SK-N-SH treated with all-trans-retinoic acid at 6 μM for 48 hours (cell line): Measurements from ENCODE around the gene ME2.

ENCODE experiments used
- ATAC-seq: fragments of 200-7000 bp; cut with Tn5 transposase; 3 replicates; pipeline ENCODE4 v1.9.1; 2020; ENCODE audit warnings: mild to moderate bottlenecking, moderate library complexity
- ARNTL ChIP-seq: fragments of 450-650 bp; formaldehyde crosslinking; IDR thresholded peaks from 2 replicates; pipeline ENCODE4 v1.5.0; 2020; ENCODE audit warnings: low read depth, mild to moderate bottlenecking, moderate library complexity, borderline replicate concordance
- BACH2 ChIP-seq: fragments of 250-450 bp; sonication (Bioruptor Pico); IDR thresholded peaks from 2 replicates; pipeline ENCODE4 v1.9.0; 2021; ENCODE audit warnings: mild to moderate bottlenecking, borderline replicate concordance
- CREB5 ChIP-seq: fragments of 250-450 bp; sonication (Bioruptor Pico); IDR thresholded peaks from 2 replicates; pipeline ENCODE4 v1.5.1; 2020; ENCODE audit warnings: low read depth, mild to moderate bottlenecking, moderate library complexity
- CSDC2 ChIP-seq: fragments of 250-450 bp; sonication (Bioruptor Pico); IDR thresholded peaks from 2 replicates; pipeline ENCODE4 v1.5.0; 2020; ENCODE audit warnings: mild to moderate bottlenecking, moderate library complexity
- ESRRG ChIP-seq: fragments of 250-450 bp; sonication (Bioruptor Pico); IDR thresholded peaks from 2 replicates; pipeline ENCODE4 v1.6.1; 2021; ENCODE audit warnings: mild to moderate bottlenecking
- ISL1 ChIP-seq: fragments of 250-450 bp; sonication (Bioruptor Pico); IDR thresholded peaks from 2 replicates; pipeline ENCODE4 v2.1.2; 2022; ENCODE audit warnings: mild to moderate bottlenecking, moderate library complexity
- OSR1 ChIP-seq: fragments of 250-450 bp; sonication (Bioruptor Pico); IDR thresholded peaks from 2 replicates; pipeline ENCODE4 v1.8.0; 2022; ENCODE audit warnings: moderate library complexity, mild to moderate bottlenecking, inconsistent platforms
- PPARA ChIP-seq: fragments of 250-450 bp; sonication (Bioruptor Pico); IDR thresholded peaks from 2 replicates; pipeline ENCODE4 v1.5.0; 2020; ENCODE audit warnings: mild to moderate bottlenecking, borderline replicate concordance
- RARB ChIP-seq: fragments of 250-450 bp; sonication (Bioruptor Pico); IDR thresholded peaks from 2 replicates; pipeline ENCODE4 v1.8.0; 2021; ENCODE audit warnings: mild to moderate bottlenecking, moderate library complexity
- SNAI2 ChIP-seq: fragments of 250-450 bp; sonication (Bioruptor Pico); IDR thresholded peaks from 2 replicates; pipeline ENCODE4 v1.5.0; 2020; ENCODE audit warnings: mild to moderate bottlenecking, moderate library complexity
- TCF4 ChIP-seq: fragments of 250-450 bp; sonication (Bioruptor Pico); IDR thresholded peaks from 2 replicates; pipeline ENCODE4 v1.8.0; 2021; ENCODE audit warnings: mild to moderate bottlenecking, moderate library complexity, borderline replicate concordance
- TOX ChIP-seq: fragments of 250-450 bp; sonication (Bioruptor Pico); IDR thresholded peaks from 2 replicates; pipeline ENCODE4 v1.8.0; 2021; ENCODE audit warnings: mild to moderate bottlenecking, moderate library complexity, borderline replicate concordance
- TSHZ2 ChIP-seq: fragments of 250-450 bp; sonication (Bioruptor Pico); IDR thresholded peaks from 2 replicates; pipeline ENCODE4 v1.5.0; 2020; ENCODE audit warnings: mild to moderate bottlenecking, moderate library complexity
- ZC3H10 ChIP-seq: fragments of 250-450 bp; sonication (Bioruptor Pico); IDR thresholded peaks from 2 replicates; pipeline ENCODE4 v1.5.1; 2021; ENCODE audit warnings: mild to moderate bottlenecking, moderate library complexity
- ZFP3 ChIP-seq: fragments of 250-450 bp; sonication (Bioruptor Pico); IDR thresholded peaks from 2 replicates; pipeline ENCODE4 v1.5.0; 2020; ENCODE audit warnings: mild to moderate bottlenecking, moderate library complexity
- ZFP30 ChIP-seq: fragments of 450-650 bp; formaldehyde crosslinking; IDR thresholded peaks from 2 replicates; pipeline ENCODE4 v1.5.0; 2022; ENCODE audit warnings: mild to moderate bottlenecking, moderate library complexity
- ZNF565 ChIP-seq: fragments of 450-650 bp; formaldehyde crosslinking; conservative IDR thresholded peaks from 2 replicates; pipeline ENCODE4 v1.5.0; 2020; ENCODE audit warnings: low read depth, mild to moderate bottlenecking, moderate library complexity
- ZNF70 ChIP-seq: fragments of 450-650 bp; formaldehyde crosslinking; IDR thresholded peaks from 2 replicates; pipeline ENCODE4 v1.5.0; 2020; ENCODE audit warnings: mild to moderate bottlenecking, moderate library complexity
- ZNF8 ChIP-seq: fragments of 450-650 bp; formaldehyde crosslinking; IDR thresholded peaks from 2 replicates; pipeline ENCODE4 v1.5.0; 2020; ENCODE audit warnings: mild to moderate bottlenecking, moderate library complexity
- TF ChIP-seq, protein P1 (sequence below): fragments of 250-450 bp; sonication (Bioruptor Pico); IDR thresholded peaks from 2 replicates; pipeline ENCODE4 v1.5.1; 2021; ENCODE audit warnings: mild to moderate bottlenecking, moderate library complexity
- TF ChIP-seq, protein P2 (sequence below): fragments of 250-450 bp; sonication (Bioruptor Pico); IDR thresholded peaks from 2 replicates; pipeline ENCODE4 v1.8.0; 2021; ENCODE audit warnings: low read depth, mild to moderate bottlenecking, moderate library complexity, borderline replicate concordance
- TF ChIP-seq, protein P3 (sequence below): fragments of 250-450 bp; sonication (Bioruptor Pico); IDR thresholded peaks from 2 replicates; pipeline ENCODE4 v1.8.0; 2020; ENCODE audit warnings: mild to moderate bottlenecking, moderate library complexity, borderline replicate concordance

Gene ME2

GRCh38 chr18:50869150-50869549 lies 9.8 kb upstream of the ME2 start:
- no peak for ATAC-seq
- TF ChIP-seq, protein P1, sequence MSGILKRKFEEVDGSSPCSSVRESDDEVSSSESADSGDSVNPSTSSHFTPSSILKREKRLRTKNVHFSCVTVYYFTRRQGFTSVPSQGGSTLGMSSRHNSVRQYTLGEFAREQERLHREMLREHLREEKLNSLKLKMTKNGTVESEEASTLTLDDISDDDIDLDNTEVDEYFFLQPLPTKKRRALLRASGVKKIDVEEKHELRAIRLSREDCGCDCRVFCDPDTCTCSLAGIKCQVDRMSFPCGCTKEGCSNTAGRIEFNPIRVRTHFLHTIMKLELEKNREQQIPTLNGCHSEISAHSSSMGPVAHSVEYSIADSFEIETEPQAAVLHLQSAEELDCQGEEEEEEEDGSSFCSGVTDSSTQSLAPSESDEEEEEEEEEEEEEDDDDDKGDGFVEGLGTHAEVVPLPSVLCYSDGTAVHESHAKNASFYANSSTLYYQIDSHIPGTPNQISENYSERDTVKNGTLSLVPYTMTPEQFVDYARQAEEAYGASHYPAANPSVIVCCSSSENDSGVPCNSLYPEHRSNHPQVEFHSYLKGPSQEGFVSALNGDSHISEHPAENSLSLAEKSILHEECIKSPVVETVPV (CRISPR knock-in tag): no peak
- TF ChIP-seq CSDC2 (CRISPR knock-in tag): no peak
- TF ChIP-seq TSHZ2: no peak
- no peak for TF ChIP-seq PPARA (CRISPR knock-in tag)
- no peak for TF ChIP-seq ESRRG (CRISPR knock-in tag)
- no peak for TF ChIP-seq TCF4 (CRISPR knock-in tag)
- TF ChIP-seq ZFP3 (CRISPR knock-in tag): no peak
- TF ChIP-seq ZNF8 (CRISPR knock-in tag): no peak
- TF ChIP-seq OSR1: no peak
- TF ChIP-seq, protein P2, sequence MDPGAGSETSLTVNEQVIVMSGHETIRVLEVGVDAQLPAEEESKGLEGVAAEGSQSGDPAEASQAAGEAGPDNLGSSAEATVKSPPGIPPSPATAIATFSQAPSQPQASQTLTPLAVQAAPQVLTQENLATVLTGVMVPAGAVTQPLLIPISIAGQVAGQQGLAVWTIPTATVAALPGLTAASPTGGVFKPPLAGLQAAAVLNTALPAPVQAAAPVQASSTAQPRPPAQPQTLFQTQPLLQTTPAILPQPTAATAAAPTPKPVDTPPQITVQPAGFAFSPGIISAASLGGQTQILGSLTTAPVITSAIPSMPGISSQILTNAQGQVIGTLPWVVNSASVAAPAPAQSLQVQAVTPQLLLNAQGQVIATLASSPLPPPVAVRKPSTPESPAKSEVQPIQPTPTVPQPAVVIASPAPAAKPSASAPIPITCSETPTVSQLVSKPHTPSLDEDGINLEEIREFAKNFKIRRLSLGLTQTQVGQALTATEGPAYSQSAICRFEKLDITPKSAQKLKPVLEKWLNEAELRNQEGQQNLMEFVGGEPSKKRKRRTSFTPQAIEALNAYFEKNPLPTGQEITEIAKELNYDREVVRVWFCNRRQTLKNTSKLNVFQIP: no peak
- no peak for TF ChIP-seq CREB5
- TF ChIP-seq, protein P3, sequence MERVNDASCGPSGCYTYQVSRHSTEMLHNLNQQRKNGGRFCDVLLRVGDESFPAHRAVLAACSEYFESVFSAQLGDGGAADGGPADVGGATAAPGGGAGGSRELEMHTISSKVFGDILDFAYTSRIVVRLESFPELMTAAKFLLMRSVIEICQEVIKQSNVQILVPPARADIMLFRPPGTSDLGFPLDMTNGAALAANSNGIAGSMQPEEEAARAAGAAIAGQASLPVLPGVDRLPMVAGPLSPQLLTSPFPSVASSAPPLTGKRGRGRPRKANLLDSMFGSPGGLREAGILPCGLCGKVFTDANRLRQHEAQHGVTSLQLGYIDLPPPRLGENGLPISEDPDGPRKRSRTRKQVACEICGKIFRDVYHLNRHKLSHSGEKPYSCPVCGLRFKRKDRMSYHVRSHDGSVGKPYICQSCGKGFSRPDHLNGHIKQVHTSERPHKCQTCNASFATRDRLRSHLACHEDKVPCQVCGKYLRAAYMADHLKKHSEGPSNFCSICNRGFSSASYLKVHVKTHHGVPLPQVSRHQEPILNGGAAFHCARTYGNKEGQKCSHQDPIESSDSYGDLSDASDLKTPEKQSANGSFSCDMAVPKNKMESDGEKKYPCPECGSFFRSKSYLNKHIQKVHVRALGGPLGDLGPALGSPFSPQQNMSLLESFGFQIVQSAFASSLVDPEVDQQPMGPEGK (CRISPR knock-in tag): no peak
- no peak for TF ChIP-seq ARNTL
- no peak for TF ChIP-seq BACH2 (CRISPR knock-in tag)
- TF ChIP-seq ZFP30 (CRISPR knock-in tag): no peak
- no peak for TF ChIP-seq TOX (CRISPR knock-in tag)
- no peak for TF ChIP-seq ZNF565 (CRISPR knock-in tag)
- no peak for TF ChIP-seq ZNF70 (CRISPR knock-in tag)

DNA sequence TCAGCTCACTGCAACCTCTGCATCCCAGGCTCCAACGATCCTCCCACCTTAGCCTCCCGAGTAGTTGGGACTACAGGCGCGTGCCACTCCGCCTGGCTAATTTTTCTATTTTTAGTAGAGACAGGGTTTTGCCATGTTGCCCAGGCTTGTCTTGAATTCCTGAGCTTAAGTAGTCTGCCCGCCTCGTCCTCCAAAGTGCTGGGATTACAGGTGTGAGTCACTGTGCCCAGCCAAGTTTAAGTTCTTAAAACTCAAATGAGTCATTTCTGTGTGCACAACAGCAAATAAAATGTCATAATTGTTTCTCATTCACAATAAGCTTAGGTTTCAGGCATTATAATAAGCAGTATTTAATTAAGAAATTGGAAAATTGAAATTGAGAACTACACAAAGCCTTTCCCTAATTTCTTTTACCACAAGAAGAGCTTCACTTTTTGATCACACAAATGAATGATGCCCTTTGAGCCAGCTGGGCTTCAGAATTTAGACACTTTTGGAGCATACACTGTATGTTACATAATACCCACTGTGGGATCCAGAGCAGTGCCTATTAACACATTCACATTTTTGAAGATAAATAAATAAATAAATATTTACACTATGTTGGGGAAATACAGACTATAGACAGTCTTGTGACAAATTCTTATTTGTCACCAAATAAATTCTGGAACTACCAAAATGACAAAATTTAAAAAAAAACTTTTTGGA lies 8.6 kb upstream of the ME2 start:
- peak; percentile 76 for ATAC-seq
- TF ChIP-seq CREB5: 0 out of 2 replicates have a peak, but pooled peaks have one; percentile 14
- peak; percentile 32; the same call in 1 of the 2 replicates for TF ChIP-seq ISL1 (CRISPR knock-in tag)
- no peak for TF ChIP-seq TCF4 (CRISPR knock-in tag)

DNA sequence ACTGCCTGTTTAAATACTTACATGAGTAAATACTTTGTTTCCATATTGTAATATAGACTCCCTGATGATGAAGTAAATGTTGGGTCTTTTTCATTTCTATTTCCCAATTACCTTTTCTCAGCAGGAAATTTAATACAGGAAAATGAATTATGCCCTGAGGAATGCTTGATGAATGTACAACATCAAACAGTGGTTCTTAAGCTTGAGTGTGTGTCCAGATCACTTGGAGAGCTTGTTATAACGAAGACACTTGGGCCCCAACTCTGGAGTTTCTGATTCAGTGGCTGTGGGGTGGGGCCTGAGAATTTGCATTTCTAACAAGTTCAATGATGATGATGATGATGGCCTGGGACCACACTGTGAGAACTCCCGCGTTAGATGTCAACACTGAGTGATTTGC lies 7.1 kb upstream of the ME2 start:
- ATAC-seq: no peak
- no peak for TF ChIP-seq OSR1
- TF ChIP-seq SNAI2 (CRISPR knock-in tag): no peak
- TF ChIP-seq RARB (CRISPR knock-in tag): no peak
- no peak for TF ChIP-seq ISL1 (CRISPR knock-in tag)
- no peak for TF ChIP-seq ZFP3 (CRISPR knock-in tag)
- no peak for TF ChIP-seq ESRRG (CRISPR knock-in tag)
- TF ChIP-seq CSDC2 (CRISPR knock-in tag): no peak
- TF ChIP-seq TSHZ2: no peak
- TF ChIP-seq ZC3H10: no peak
